GM23338 (cell line): ENCODE measurements around the gene FTO. TPM values are rescaled to one million over a fixed set of nuclear protein-coding genes. Genes with fewer than 3 reads are reported as not detected.

Experiments
- ATAC-seq: fragments of 200-7000 bp; cut with Tn5 transposase; 3 replicates; pipeline ENCODE4 v1.9.1; 2020
- DNase-seq: peaks from one replicate; pipeline ENCODE4 v3.0.0-alpha.2; 2015; ENCODE audit warnings: low spot score
- H2AFZ ChIP-seq: fragments of 200-600 bp; sonication (generic); 2 replicates; pipeline ENCODE4 v1.8.0; 2016; ENCODE audit warnings: antibody characterized with exemption, mild to moderate bottlenecking, moderate library complexity
- H3F3A ChIP-seq: fragments of 200-600 bp; sonication (generic); replicated peaks from 2 replicates; pipeline ENCODE4 v1.8.0; 2017; ENCODE audit warnings: antibody characterized with exemption, mixed run types, low read depth
- H3K27ac ChIP-seq: fragments of 200-600 bp; sonication (generic); 2 replicates; pipeline ENCODE4 v1.6.1; 2016; ENCODE audit warnings: low read depth
- H3K27me3 ChIP-seq: fragments of 200-600 bp; sonication (generic); 2 replicates; pipeline ENCODE4 v1.8.0; 2016; ENCODE audit warnings: mild to moderate bottlenecking, mixed run types, moderate library complexity; ENCODE audit not compliant: insufficient read depth
- H3K36me3 ChIP-seq: fragments of 200-600 bp; sonication (generic); 2 replicates; pipeline ENCODE4 v1.8.0; 2016; ENCODE audit warnings: mild to moderate bottlenecking; ENCODE audit not compliant: insufficient read depth
- H3K4me1 ChIP-seq: fragments of 200-600 bp; sonication (generic); 2 replicates; pipeline ENCODE4 v1.8.0; 2016; ENCODE audit warnings: mild to moderate bottlenecking, moderate library complexity; ENCODE audit not compliant: insufficient read depth
- H3K4me2 ChIP-seq: fragments of 200-600 bp; sonication (generic); 2 replicates; pipeline ENCODE4 v1.7.1; 2017; ENCODE audit warnings: mixed run types
- H3K4me3 ChIP-seq: fragments of 200-600 bp; sonication (generic); 2 replicates; pipeline ENCODE4 v1.6.1; 2016; ENCODE audit warnings: mixed run types
- H3K79me2 ChIP-seq: fragments of 200-600 bp; sonication (generic); replicated peaks from 2 replicates; pipeline ENCODE4 v1.8.0; 2017; ENCODE audit warnings: mild to moderate bottlenecking; ENCODE audit not compliant: insufficient read depth
- H3K9me2 ChIP-seq: fragments of 200-600 bp; sonication (generic); 2 replicates; pipeline ENCODE4 v1.8.0; 2017; ENCODE audit not compliant: insufficient read depth
- H4K20me1 ChIP-seq: fragments of 200-600 bp; sonication (generic); replicated peaks from 2 replicates; pipeline ENCODE4 v1.8.0; 2017; ENCODE audit warnings: mild to moderate bottlenecking; ENCODE audit not compliant: insufficient read depth
- H3K27ac Mint-ChIP-seq: 2 replicates; pipeline ENCODE4 v1.8.0; 2020; ENCODE audit warnings: inconsistent platforms, mild to moderate bottlenecking, moderate library complexity, mixed read lengths
- H3K27me3 Mint-ChIP-seq: 3 replicates; pipeline ENCODE4 v1.8.0; 2022; ENCODE audit warnings: low read depth, mild to moderate bottlenecking, moderate library complexity, mixed read lengths, inconsistent platforms; ENCODE audit not compliant: insufficient read depth, poor library complexity
- H3K36me3 Mint-ChIP-seq: 3 replicates; pipeline ENCODE4 v1.8.0; 2021; ENCODE audit warnings: low read depth, mild to moderate bottlenecking, inconsistent platforms, moderate library complexity, mixed read lengths
- H3K4me1 Mint-ChIP-seq: 3 replicates; pipeline ENCODE4 v1.8.0; 2020; ENCODE audit warnings: mild to moderate bottlenecking, inconsistent platforms, mixed read lengths
- H3K4me3 Mint-ChIP-seq: 3 replicates; pipeline ENCODE4 v1.8.0; 2021; ENCODE audit warnings: moderate library complexity, mild to moderate bottlenecking, inconsistent platforms, mixed read lengths
- H3K9me3 Mint-ChIP-seq: 3 replicates; pipeline ENCODE4 v1.8.0; 2020; ENCODE audit warnings: moderate library complexity, mild to moderate bottlenecking, inconsistent platforms, mixed read lengths
- CREB1 ChIP-seq: fragments of 250-450 bp; sonication (Bioruptor Pico); IDR thresholded peaks from 2 replicates; pipeline ENCODE4 v1.5.0; 2020; ENCODE audit warnings: low read depth, mild to moderate bottlenecking, moderate library complexity
- CTCF ChIP-seq, 2 experiments: fragments of 200-600 bp in 1 of 2; sonication (generic) in 1 of 2; conservative IDR thresholded peaks; 2 replicates each; pipeline versions ENCODE4 v1.5.1 to v1.6.1; 2016 to 2017; ENCODE audit warnings: antibody characterized with exemption in 2 of 2, low read depth in 2 of 2, mild to moderate bottlenecking in 2 of 2, moderate library complexity in 1 of 2
- ETS1 ChIP-seq: IDR thresholded peaks from 2 replicates; pipeline ENCODE4 v1.6.1; 2016; ENCODE audit warnings: antibody characterized with exemption
- EZH2 ChIP-seq: fragments of 200-600 bp; sonication (generic); IDR thresholded peaks from one replicate; pipeline ENCODE4 v1.8.0; 2017; ENCODE audit warnings: antibody characterized with exemption, mild to moderate bottlenecking, low read depth; ENCODE audit not compliant: unreplicated experiment
- EZH2phosphoT487 ChIP-seq: fragments of 200-600 bp; sonication (generic); IDR thresholded peaks from one replicate; pipeline ENCODE4 v1.8.1; 2018; ENCODE audit warnings: antibody characterized with exemption; ENCODE audit not compliant: unreplicated experiment
- JUNB ChIP-seq: IDR thresholded peaks from one replicate; pipeline ENCODE4 v1.6.1; 2016; ENCODE audit warnings: antibody characterized with exemption; ENCODE audit not compliant: unreplicated experiment
- NANOG ChIP-seq: IDR thresholded peaks from 2 replicates; pipeline ENCODE4 v1.6.1; 2016; ENCODE audit warnings: antibody characterized with exemption, borderline replicate concordance
- POLR2AphosphoS5 ChIP-seq: IDR thresholded peaks from 2 replicates; pipeline ENCODE4 v1.6.1; 2016; ENCODE audit warnings: antibody characterized with exemption, low read depth
- STAT1 ChIP-seq: IDR thresholded peaks from one replicate; pipeline ENCODE4 v1.6.1; 2016; ENCODE audit warnings: antibody characterized with exemption; ENCODE audit not compliant: unreplicated experiment
- ZNF114 ChIP-seq: fragments of 250-450 bp; sonication (Bioruptor Pico); IDR thresholded peaks from 2 replicates; pipeline ENCODE4 v1.5.0; 2020; ENCODE audit warnings: mild to moderate bottlenecking, moderate library complexity
- ZNF331 ChIP-seq: fragments of 250-450 bp; sonication (Bioruptor Pico); IDR thresholded peaks from 2 replicates; pipeline ENCODE4 v1.5.0; 2020; ENCODE audit warnings: low read depth, mild to moderate bottlenecking, moderate library complexity
- ZNF462 ChIP-seq: fragments of 250-450 bp; sonication (Bioruptor Pico); IDR thresholded peaks from 2 replicates; pipeline ENCODE4 v1.5.0; 2020; ENCODE audit warnings: mild to moderate bottlenecking, moderate library complexity
- polyA plus RNA-seq: library from polyadenylated mRNA; unstranded; fragments of >200 nt; fragmentation: Nextera tagmentation; extraction: Ambion mirVana; gene quantifications from 2 replicates; pipeline ENCODE4 v1.2.1, GENCODE V29; 2016
- total RNA-seq: library from RNA; depleted of rRNA; stranded (reverse); fragments of >200 nt; shearing (Covaris generic); gene quantifications from 2 replicates; pipeline ENCODE4 v1.2.3, GENCODE V29; 2014
- TF ChIP-seq, protein P1 (sequence below): IDR thresholded peaks from one replicate; pipeline ENCODE4 v1.6.1; 2018; ENCODE audit warnings: antibody characterized with exemption; ENCODE audit not compliant: unreplicated experiment

The FTO gene
- total and polyA plus RNA-seq, 2 experiments from 2014 or later = 17.7 to 69.6 TPM

DNA sequence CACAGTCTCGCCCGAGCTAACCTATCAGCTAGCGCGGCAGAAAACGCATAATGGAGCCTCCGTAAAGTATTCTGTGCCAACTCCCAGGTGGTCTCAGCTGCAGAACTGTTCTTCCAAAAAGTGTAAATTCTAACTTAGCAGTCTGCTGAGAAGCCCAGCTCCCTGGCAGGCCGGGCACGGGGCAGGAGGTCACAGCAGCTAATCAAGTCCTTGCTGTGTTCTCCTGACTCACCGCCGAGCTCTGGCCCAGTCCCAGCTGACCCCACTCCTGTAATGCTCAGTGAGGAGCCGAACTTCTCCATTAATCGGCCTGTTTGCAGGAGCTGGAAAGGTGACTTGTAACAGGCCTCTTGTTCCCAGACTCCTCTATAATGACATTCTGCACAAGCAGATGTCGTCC is 389.3 kb downstream of the FTO start:
- Histone ChIP-seq H4K20me1 (no peaks in the 10 kb centered on the region), H3K4me2 (no peak overlapping the region), H3K4me3 (no peak overlapping the region), H3K79me2 (no peaks in the 10 kb centered on the region), H3K4me1 (no peaks in the 10 kb centered on the region), H3K27ac (no peak overlapping the region), H3K27me3 (no peaks in the 10 kb centered on the region), H3K36me3 (no peaks in the 10 kb centered on the region), H2AFZ (no peak overlapping the region), H3F3A (no peaks in the 10 kb centered on the region), H3K9me2 (no peaks in the 10 kb centered on the region)
- Mint-ChIP-seq H3K27me3 (peaks cover 3% of the 10 kb centered on the region), H3K27ac (no peak overlapping the region), H3K36me3 (no peaks in the 10 kb centered on the region), H3K9me3 (no peaks in the 10 kb centered on the region), H3K4me3 (no peak overlapping the region), H3K4me1 (no peaks in the 10 kb centered on the region)
- no peak for ATAC-seq
- DNase-seq = no peak
- TF ChIP-seq ETS1 (no peak), POLR2AphosphoS5 (no peak), STAT1 (no peak), JUNB (no peak), EZH2phosphoT487 (no peak), CTCF (conservative IDR thresholded peaks at IDR 0.05; ENCODE audit: low read depth in 2 of 2) (no peak), ZNF331 (CRISPR knock-in tag) (no peak), EZH2 (no peak), ZNF462 (no peak), NANOG (no peak), ZNF114 (CRISPR knock-in tag) (no peak), CREB1 (CRISPR knock-in tag) (no peak)
- TF ChIP-seq, protein P1, sequence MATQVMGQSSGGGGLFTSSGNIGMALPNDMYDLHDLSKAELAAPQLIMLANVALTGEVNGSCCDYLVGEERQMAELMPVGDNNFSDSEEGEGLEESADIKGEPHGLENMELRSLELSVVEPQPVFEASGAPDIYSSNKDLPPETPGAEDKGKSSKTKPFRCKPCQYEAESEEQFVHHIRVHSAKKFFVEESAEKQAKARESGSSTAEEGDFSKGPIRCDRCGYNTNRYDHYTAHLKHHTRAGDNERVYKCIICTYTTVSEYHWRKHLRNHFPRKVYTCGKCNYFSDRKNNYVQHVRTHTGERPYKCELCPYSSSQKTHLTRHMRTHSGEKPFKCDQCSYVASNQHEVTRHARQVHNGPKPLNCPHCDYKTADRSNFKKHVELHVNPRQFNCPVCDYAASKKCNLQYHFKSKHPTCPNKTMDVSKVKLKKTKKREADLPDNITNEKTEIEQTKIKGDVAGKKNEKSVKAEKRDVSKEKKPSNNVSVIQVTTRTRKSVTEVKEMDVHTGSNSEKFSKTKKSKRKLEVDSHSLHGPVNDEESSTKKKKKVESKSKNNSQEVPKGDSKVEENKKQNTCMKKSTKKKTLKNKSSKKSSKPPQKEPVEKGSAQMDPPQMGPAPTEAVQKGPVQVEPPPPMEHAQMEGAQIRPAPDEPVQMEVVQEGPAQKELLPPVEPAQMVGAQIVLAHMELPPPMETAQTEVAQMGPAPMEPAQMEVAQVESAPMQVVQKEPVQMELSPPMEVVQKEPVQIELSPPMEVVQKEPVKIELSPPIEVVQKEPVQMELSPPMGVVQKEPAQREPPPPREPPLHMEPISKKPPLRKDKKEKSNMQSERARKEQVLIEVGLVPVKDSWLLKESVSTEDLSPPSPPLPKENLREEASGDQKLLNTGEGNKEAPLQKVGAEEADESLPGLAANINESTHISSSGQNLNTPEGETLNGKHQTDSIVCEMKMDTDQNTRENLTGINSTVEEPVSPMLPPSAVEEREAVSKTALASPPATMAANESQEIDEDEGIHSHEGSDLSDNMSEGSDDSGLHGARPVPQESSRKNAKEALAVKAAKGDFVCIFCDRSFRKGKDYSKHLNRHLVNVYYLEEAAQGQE = no peak
